Measurements from ENCODE around the gene RNF26.

DNA sequence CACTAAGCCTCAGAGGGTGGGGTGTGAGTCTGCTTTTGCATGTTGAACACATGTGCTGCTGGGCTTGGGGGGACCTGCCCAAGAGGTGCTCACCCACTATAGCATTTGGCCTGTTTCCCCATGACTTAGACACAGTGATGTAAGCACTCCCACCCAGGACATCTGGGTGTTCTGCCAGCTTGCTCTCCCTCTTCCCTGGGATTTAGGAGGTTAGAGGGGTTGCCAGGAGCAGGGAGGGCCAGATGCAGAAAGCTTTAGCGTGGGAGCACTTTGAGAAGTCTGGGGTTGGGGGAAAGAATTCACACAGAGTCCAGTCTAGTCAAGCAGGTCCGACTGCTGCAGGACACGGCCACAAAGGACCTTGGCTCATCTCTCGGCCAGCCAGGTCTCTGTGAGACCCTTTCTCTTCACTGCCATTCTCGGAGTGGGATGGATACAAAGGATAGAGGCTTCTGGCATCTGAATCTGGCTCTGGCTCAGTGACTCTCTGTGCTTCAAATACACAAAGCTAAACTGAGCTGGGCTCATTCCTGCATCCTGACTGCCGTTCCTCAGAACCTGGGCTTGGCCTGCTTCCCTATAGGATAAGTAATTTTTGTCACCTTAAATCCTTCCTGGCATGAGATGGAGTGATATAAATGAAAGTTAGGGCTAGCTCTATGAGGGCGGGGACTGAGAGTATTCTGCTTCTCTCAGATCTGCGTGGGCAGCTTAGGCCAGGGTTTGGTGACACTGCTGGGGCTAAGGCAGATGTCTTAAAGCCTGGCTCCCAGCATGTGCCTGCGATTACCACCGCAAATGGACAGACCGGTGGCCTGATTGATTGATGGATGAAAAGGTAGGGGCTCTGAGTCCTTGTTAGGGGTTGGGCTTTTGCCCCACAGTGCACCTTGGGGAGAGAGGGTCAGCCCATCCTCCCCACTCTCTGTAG is 32.6 kb downstream of the RNF26 start:
- TF ChIP-seq, protein P1, sequence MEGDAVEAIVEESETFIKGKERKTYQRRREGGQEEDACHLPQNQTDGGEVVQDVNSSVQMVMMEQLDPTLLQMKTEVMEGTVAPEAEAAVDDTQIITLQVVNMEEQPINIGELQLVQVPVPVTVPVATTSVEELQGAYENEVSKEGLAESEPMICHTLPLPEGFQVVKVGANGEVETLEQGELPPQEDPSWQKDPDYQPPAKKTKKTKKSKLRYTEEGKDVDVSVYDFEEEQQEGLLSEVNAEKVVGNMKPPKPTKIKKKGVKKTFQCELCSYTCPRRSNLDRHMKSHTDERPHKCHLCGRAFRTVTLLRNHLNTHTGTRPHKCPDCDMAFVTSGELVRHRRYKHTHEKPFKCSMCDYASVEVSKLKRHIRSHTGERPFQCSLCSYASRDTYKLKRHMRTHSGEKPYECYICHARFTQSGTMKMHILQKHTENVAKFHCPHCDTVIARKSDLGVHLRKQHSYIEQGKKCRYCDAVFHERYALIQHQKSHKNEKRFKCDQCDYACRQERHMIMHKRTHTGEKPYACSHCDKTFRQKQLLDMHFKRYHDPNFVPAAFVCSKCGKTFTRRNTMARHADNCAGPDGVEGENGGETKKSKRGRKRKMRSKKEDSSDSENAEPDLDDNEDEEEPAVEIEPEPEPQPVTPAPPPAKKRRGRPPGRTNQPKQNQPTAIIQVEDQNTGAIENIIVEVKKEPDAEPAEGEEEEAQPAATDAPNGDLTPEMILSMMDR (IDR thresholded peaks at IDR 0.05; ENCODE audit: low read depth, low read length), result no peak
- TF ChIP-seq EZH2phosphoT487 (IDR thresholded peaks at IDR 0.05; ENCODE audit: low read depth), result no peak
